Immature natural killer cell (primary cell): Measurements from ENCODE around the gene SOX18. TPM values are rescaled to one million over a fixed set of nuclear protein-coding genes. Genes with fewer than 3 reads are reported as not detected.

Source experiments
- DNase-seq, 3 donors: peaks; one replicate each; pipeline ENCODE4 v3.0.0; 2022; ENCODE audit warnings: mixed read lengths in 1 of 3
- H3K27ac Mint-ChIP-seq, 6 donors: one replicate each; pipeline ENCODE4 v1.8.0; 2020; ENCODE audit warnings: mixed read lengths in 6 of 6, mild to moderate bottlenecking in 5 of 6, inconsistent platforms in 4 of 6, moderate library complexity in 3 of 6
- H3K27me3 Mint-ChIP-seq, 3 donors: one replicate each; pipeline ENCODE4 v1.8.0; 2020 to 2021; ENCODE audit warnings: low read depth in 3 of 3, mild to moderate bottlenecking in 3 of 3, mixed read lengths in 3 of 3, moderate library complexity in 3 of 3, inconsistent platforms in 1 of 3
- H3K36me3 Mint-ChIP-seq, 3 donors: one replicate each; pipeline ENCODE4 v1.8.0; 2020; ENCODE audit warnings: mixed read lengths in 3 of 3, inconsistent platforms in 2 of 3, mild to moderate bottlenecking in 2 of 3
- H3K4me1 Mint-ChIP-seq, 2 donors: one replicate each; pipeline ENCODE4 v1.8.0; 2020; ENCODE audit warnings: inconsistent platforms in 2 of 2, mild to moderate bottlenecking in 2 of 2, mixed read lengths in 2 of 2, moderate library complexity in 1 of 2
- H3K4me3 Mint-ChIP-seq, 5 donors: one replicate each; pipeline ENCODE4 v1.8.0; 2020; ENCODE audit warnings: mild to moderate bottlenecking in 5 of 5, mixed read lengths in 5 of 5, inconsistent platforms in 3 of 5, moderate library complexity in 3 of 5
- H3K9me3 Mint-ChIP-seq, 6 donors: one replicate each; pipeline ENCODE4 v1.8.0; 2020; ENCODE audit warnings: mild to moderate bottlenecking in 6 of 6, mixed read lengths in 6 of 6, inconsistent platforms in 4 of 6, moderate library complexity in 3 of 6
- polyA plus RNA-seq, 3 donors: library from polyadenylated mRNA; unstranded; fragments of 300-500 nt; fragmentation: Illumina TruSeq; gene quantifications; one replicate each; pipeline ENCODE4 v1.2.3, GENCODE V29; 2021

The SOX18 gene
- polyA plus RNA-seq, 3 donors from 2014 or later, result not detected

GRCh38 chr20:64069209-64069613 is 19.8 kb upstream of the SOX18 start:
- peaks cover 24 to 40% of the 10 kb centered on the region in 2 donors for H3K4me1 Mint-ChIP-seq
- H3K27ac Mint-ChIP-seq, result no peak overlapping the region
- H3K9me3 Mint-ChIP-seq, result no peaks in the 10 kb centered on the region
- no peak for DNase-seq
- no peak overlapping the region for H3K4me3 Mint-ChIP-seq
- H3K36me3 Mint-ChIP-seq, result peaks cover 0 to 3% (median 3%) of the 10 kb centered on the region in 3 donors
- peaks cover 0 to 3% (median 0%) of the 10 kb centered on the region in 3 donors for H3K27me3 Mint-ChIP-seq

DNA sequence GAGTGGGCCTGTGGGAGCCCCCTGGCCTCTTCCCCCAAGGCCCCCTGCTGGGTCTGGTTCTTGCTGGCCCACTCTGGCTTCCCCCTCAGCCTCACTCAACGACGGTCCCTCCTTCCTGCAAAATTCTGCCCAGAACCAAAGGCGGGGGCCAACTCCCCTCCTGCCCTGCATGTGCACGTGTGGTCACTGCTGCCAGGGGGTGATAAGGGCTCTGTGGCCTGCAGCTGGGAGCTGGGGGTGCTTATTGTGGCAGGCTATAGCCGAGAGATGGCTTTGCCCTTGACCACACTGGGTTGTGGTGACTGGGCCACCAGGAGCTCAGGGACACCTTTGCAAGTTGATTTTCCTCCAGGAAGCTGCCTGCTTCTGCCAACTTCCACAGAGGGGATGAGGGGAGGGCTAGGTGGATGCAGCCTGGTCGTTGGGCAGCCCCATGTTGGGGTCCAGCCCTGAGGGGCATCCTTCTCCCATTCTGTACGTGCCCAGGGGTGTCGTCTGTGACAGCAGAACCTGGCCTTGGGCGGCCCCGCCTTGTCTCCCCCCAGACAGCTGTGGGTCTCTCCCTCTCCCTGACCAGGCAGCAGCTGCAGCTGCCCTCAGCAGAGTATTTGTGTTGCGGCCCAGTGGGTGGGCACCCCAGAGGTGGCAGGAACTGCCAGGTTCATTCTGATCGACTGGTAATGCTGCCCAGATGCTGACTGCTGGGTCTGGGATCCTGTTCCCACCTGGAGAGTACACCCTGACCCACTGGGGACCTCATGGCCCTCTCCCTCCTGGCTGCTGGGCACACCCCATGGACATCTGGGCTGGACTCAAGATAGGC is 19.2 kb upstream of the SOX18 start:
- peaks cover 30 to 46% of the 10 kb centered on the region in 2 donors for H3K4me1 Mint-ChIP-seq
- H3K27me3 Mint-ChIP-seq, result peaks cover 0 to 3% (median 2%) of the 10 kb centered on the region in 3 donors
- H3K4me3 Mint-ChIP-seq, result no peak overlapping the region
- peaks cover 0 to 3% (median 3%) of the 10 kb centered on the region in 3 donors for H3K36me3 Mint-ChIP-seq
- no peak for DNase-seq
- no peaks in the 10 kb centered on the region for H3K9me3 Mint-ChIP-seq
- H3K27ac Mint-ChIP-seq, result no peak overlapping the region

GRCh38 chr20:64067733-64068307 is 18.4 kb upstream of the SOX18 start:
- Mint-ChIP-seq H3K36me3 (no peaks in the 10 kb centered on the region), H3K4me3 (no peak overlapping the region)

DNA sequence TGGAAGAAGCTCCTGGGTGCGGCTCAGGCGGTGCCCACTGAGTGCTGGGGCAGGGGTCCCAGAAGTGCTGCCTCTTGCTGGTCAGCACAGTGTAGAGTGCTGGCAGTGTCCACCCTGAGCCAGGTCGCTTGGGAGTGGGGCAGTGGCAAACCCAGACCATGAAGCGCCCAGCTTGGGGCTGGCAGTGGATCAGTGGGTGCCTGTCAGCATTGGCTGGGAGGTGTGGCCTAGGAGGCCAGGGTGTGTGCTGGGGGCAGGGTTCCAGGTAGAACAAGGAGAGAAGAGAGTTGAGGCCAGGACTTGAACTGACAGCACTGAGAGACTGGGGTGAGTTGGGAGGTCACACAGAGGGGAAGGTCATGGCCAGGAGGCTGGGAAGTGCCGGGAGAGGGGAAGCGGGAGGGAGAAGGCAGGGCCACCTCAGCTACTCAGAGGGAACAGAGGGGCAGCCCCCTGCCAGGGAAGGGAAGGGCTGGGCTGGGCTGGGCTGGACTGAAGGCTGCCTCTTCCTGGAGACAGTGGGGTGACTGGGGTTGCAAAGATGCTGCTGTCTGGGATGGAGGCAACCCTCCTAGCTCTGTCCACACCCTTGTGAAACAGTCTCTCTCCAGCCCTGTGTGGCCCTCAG is 17.7 kb upstream of the SOX18 start:
- H3K4me1 Mint-ChIP-seq, result peaks cover 31 to 51% of the 10 kb centered on the region in 2 donors
- H3K27ac Mint-ChIP-seq, result peak overlapping the region in 4 of 6 donors; percentile 35 to 76 (median 53)
- no peaks in the 10 kb centered on the region for H3K36me3 Mint-ChIP-seq
- peaks cover 0 to 3% (median 2%) of the 10 kb centered on the region in 3 donors for H3K27me3 Mint-ChIP-seq
- peak overlapping the region in 2 of 5 donors; percentile 12 to 13 for H3K4me3 Mint-ChIP-seq
- H3K9me3 Mint-ChIP-seq, result no peaks in the 10 kb centered on the region
- no peak for DNase-seq

More at GRCh38 chr20:64067733-64068307, 18.4 kb upstream of the SOX18 start:
- Mint-ChIP-seq H3K4me1 (peaks cover 31 to 49% of the 10 kb centered on the region in 2 donors), H3K9me3 (no peaks in the 10 kb centered on the region), H3K27ac (peak overlapping the region in 2 of 6 donors; percentile 17 to 55), H3K27me3 (peaks cover 0 to 3% (median 2%) of the 10 kb centered on the region in 3 donors)
- DNase-seq, result no peak

DNA sequence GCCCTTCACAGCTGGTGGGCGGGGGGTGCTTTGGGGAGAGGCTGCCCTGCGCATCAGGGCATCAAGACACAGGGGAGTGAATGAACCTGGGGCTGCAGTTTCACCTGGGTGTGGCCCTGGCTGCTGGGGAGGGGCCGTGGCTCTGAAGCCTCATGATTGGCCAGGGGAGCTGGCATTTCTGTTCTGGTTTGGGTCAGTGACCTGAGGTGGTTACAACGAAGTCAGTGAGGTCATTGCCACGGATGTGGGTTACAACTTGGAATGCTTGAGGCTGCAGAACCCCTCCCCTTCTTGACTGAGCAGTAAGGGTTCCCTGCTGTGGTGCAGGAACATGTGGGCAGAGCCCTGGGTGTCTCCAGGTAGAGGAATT is 16.5 kb upstream of the SOX18 start:
- no peaks in the 10 kb centered on the region for H3K36me3 Mint-ChIP-seq
- peak overlapping the region; percentile 71 to 81 (median 78) for H3K4me3 Mint-ChIP-seq
- H3K27me3 Mint-ChIP-seq, result peaks cover 0 to 3% (median 2%) of the 10 kb centered on the region in 3 donors
- no peaks in the 10 kb centered on the region for H3K9me3 Mint-ChIP-seq
- H3K4me1 Mint-ChIP-seq, result peaks cover 31 to 53% of the 10 kb centered on the region in 2 donors
- peak; percentile 84 to 86 (median 86) for DNase-seq
- H3K27ac Mint-ChIP-seq, result peak overlapping the region; percentile 64 to 96 (median 88)

DNA sequence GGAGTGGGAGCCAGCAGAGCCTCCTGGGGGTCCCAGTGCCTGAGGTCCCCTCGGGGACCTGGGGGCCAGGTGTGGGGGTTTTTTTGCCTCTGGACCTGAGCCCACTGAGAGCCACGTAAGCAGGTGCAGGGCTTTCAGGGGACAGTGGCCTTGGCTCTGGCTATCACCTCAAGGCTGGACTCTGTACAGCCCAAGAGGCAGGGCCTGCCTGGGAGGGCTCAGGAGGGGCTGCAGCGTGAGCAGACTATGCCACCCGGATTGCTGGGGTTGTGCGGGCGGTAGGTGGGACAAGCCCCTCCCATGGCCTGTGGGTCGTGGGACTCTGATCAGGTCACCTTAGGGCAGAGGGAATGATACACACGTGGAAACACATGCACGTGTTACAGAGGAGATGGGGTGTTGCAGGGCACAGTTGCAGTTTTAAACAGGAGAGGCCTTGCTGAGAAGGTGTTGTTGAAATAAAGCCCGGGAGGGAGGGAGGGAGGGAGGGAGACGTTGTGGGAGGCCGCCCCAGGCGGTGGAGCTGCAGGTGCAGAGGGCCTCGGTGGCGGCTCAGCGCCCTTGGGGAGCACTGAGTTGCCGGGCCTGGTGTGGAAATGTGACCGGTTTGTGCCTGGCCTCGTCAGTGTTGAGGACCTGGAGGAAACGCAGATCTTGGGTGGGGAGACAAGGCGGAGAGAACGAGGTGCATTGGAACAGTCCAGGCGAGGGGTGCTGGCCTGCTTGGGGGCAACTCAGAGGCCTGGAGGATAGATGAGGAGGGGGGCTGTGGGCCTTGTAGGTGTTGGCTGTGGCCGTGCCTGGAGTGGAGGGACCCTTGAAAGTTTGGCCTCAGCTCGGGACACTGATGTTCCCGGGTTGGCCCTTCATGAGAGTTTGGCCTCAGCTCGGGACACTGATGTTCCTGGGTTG is 15.9 kb upstream of the SOX18 start:
- H3K36me3 Mint-ChIP-seq, result no peaks in the 10 kb centered on the region
- peaks cover 0 to 3% (median 2%) of the 10 kb centered on the region in 3 donors for H3K27me3 Mint-ChIP-seq
- H3K4me1 Mint-ChIP-seq, result peaks cover 31 to 53% of the 10 kb centered on the region in 2 donors
- no peaks in the 10 kb centered on the region for H3K9me3 Mint-ChIP-seq
- no peak for DNase-seq
- peak overlapping the region; percentile 64 to 96 (median 88) for H3K27ac Mint-ChIP-seq
- H3K4me3 Mint-ChIP-seq, result peak overlapping the region; percentile 71 to 81 (median 78)

- H3K4me3 Mint-ChIP-seq, result peak overlapping the region; percentile 76 to 80 (median 79)
- H3K27ac Mint-ChIP-seq, result peak overlapping the region in 3 of 6 donors; percentile 62 to 84 (median 84)
- DNase-seq, result no peak
- no peaks in the 10 kb centered on the region for H3K36me3 Mint-ChIP-seq
- H3K4me1 Mint-ChIP-seq, result peaks cover 31 to 53% of the 10 kb centered on the region in 2 donors
- H3K27me3 Mint-ChIP-seq, result peaks cover 0 to 5% (median 2%) of the 10 kb centered on the region in 3 donors
- no peaks in the 10 kb centered on the region for H3K9me3 Mint-ChIP-seq
These were observed 14.8 kb upstream of the SOX18 start for GRCh38 chr20:64064145-64064698.

DNA sequence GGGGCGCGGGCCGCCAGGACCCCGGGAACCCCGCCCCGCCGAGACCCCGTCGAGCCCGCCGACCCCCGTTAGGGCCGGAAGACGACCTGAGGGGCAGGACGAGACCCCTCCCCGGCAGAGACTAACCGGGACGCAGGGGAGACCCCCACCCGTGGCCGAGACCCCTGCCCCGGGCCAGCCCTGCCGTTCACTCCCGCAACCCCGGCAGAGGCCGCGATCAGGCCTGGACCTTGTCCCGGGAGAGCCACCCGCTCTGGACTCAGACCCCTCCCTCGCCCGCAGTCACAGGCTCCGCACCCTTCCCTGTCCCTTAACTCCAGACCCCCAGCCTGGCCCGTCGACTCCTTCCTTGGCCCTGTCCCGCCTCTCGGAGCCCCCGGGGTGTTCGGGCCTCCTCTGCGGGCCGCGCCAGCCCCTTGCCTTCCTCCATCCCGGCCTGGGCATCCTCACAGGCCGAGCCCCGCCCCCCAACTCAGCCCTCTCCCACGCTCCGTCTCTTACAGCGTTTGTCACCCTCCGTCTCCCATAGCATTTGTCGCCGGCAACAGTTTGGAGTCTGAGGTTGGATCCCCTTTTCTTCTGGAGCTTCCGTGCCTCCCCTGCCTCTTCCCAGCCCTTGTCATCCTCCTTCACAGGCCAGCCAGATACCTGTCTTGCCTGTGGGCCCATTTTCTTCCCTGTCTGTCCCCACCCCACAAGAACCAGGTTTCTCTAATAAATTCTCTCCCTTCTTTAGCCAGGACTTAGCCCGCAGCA is 14.1 kb upstream of the SOX18 start:
- Mint-ChIP-seq H3K4me1 (peaks cover 31 to 50% of the 10 kb centered on the region in 2 donors), H3K27me3 (peaks cover 0 to 5% (median 4%) of the 10 kb centered on the region in 3 donors), H3K9me3 (no peaks in the 10 kb centered on the region), H3K27ac (peak overlapping the region in 4 of 6 donors; percentile 53 to 84 (median 71)), H3K4me3 (peak overlapping the region; percentile 76 to 80 (median 79)), H3K36me3 (no peaks in the 10 kb centered on the region)
- DNase-seq, result no peak

DNA sequence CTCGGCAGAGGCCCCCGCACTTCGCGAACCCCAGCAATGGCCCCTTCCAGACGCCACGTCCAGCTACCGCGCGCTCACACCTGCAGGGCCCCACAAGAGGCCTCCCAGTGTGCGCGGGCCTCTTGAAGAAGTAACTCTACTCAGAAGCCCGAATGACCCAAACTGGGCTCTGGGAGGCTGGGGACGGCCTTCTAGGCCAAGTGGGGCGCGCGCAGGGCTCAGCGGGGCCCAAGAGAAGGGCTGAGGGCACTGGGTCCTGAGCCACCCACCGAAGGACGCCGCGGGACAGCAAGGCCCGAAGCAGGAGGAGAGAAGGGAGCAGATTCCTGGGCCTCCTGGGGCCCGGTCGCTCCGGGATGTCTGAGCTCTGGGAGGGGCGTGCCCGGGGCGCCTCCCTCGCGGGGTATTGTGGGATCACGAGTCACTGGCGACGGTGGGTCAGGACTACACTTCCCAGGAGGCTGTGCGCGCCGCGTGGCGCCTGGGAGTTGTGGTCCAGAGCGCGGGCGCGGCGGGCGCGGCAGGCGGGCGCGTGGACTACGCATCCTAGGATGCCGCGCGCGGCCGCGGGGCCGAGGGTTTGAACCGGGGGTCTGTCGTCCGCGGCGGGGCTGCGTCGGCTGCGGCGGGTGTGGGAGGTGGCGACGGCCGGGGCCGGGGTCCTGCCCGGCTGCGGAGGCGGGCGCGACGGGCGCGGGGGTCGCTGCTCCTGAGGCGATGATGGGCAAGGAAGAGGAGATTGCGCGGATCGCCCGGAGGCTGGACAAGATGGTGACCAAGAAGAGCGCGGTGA is 13.4 kb upstream of the SOX18 start, which contains the start of gene TCEA2:
TSS of gene TCEA2 (plus strand) at position 603 of the 793 bp plus-strand sequence. CDS start at position 718, 115 bp downstream.
- H3K27ac Mint-ChIP-seq, result peak within 1 kb of the TSS in 5 of 6 donors; percentile 40 to 84 (median 62)
- peaks cover 31 to 49% of the 10 kb centered on the region in 2 donors for H3K4me1 Mint-ChIP-seq
- H3K27me3 Mint-ChIP-seq, result peaks cover 1 to 5% (median 4%) of the 10 kb centered on the region in 3 donors
- H3K36me3 Mint-ChIP-seq, result no peaks in the 10 kb centered on the region
- no peaks in the 10 kb centered on the region for H3K9me3 Mint-ChIP-seq
- H3K4me3 Mint-ChIP-seq, result peak within 1 kb of the TSS; percentile 76 to 80 (median 79)
- peak; percentile 83 to 86 (median 84) for DNase-seq

DNA sequence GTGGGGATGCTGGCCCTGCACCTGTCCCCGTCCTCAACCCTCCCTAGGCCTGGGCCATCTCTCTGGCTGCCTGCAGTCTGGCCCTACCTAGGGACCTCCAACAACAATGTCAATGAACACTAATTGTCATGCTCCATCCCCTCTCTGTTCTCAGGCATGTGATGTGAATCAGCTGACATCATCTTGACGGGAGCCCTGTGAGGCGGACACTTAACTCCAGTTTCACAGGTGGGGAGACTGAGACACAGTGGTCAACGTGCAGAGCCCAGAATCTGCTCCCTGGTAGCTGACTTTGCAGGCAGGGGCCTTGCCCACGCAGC is 12.8 kb upstream of the SOX18 start:
- H3K27ac Mint-ChIP-seq, result no peak overlapping the region
- no peaks in the 10 kb centered on the region for H3K36me3 Mint-ChIP-seq
- DNase-seq, result no peak
- H3K4me1 Mint-ChIP-seq, result peaks cover 28 to 50% of the 10 kb centered on the region in 2 donors
- no peaks in the 10 kb centered on the region for H3K9me3 Mint-ChIP-seq
- H3K27me3 Mint-ChIP-seq, result peaks cover 3 to 6% (median 5%) of the 10 kb centered on the region in 3 donors
- H3K4me3 Mint-ChIP-seq, result peak overlapping the region in 3 of 5 donors; percentile 18 to 71 (median 66)

- Mint-ChIP-seq H3K27ac (no peak overlapping the region), H3K27me3 (peaks cover 4 to 5% (median 4%) of the 10 kb centered on the region in 3 donors), H3K9me3 (no peaks in the 10 kb centered on the region), H3K4me1 (peaks cover under 1 to 17% of the 10 kb centered on the region in 2 donors), H3K36me3 (no peaks in the 10 kb centered on the region), H3K4me3 (no peak overlapping the region)
- no peak for DNase-seq
These were observed 9.1 kb upstream of the SOX18 start for GRCh38 chr20:64058536-64058935.
